OCI-LY3 (cell line): Measurements from ENCODE around the gene C10orf71.

ENCODE experiments used
- H2AFZ ChIP-seq: fragments of 200-600, 300-600 bp; shearing (Covaris generic); 2 replicates; pipeline ENCODE4 v1.6.0; 2014; ENCODE audit warnings: antibody characterized with exemption, low read depth, low read length
- H3K27ac ChIP-seq: fragments of 200-600, 300-600 bp; sonication (generic); 2 replicates; pipeline ENCODE4 v1.5.1; 2014; ENCODE audit warnings: mild to moderate bottlenecking, low read length, moderate library complexity, mixed read lengths
- H3K27me3 ChIP-seq: fragments of 200-600, 300-600 bp; sonication (generic); 2 replicates; pipeline ENCODE4 v1.6.1; 2014; ENCODE audit warnings: low read depth, low read length, mixed read lengths
- H3K36me3 ChIP-seq: fragments of 200-600, 300-600 bp; sonication (generic); replicated peaks from 2 replicates; pipeline ENCODE3; 2014; ENCODE audit warnings: low read depth, low read length, mixed read lengths
- H3K4me1 ChIP-seq: fragments of 300-600, 200-600 bp; sonication (generic); 2 replicates; pipeline ENCODE4 v1.6.1; 2014; ENCODE audit warnings: low read length, mixed read lengths
- H3K4me2 ChIP-seq: fragments of 200-600, 300-600 bp; sonication (generic); 2 replicates; pipeline ENCODE4 v1.6.1; 2014; ENCODE audit warnings: low read length, mixed read lengths
- H3K4me3 ChIP-seq: fragments of 300-600, 200-600 bp; sonication (generic); 2 replicates; pipeline ENCODE4 v1.5.1; 2014; ENCODE audit warnings: antibody characterized with exemption, mild to moderate bottlenecking, low read length, moderate library complexity
- H3K79me2 ChIP-seq: fragments of 300-600, 200-600 bp; shearing (Covaris generic); 2 replicates; pipeline ENCODE4 v1.6.1; 2014; ENCODE audit warnings: mild to moderate bottlenecking, low read length, mixed read lengths
- H3K9ac ChIP-seq: fragments of 300-600, 200-600 bp; shearing (Covaris generic); 2 replicates; pipeline ENCODE4 v1.6.0; 2014; ENCODE audit warnings: mild to moderate bottlenecking, low read length, moderate library complexity
- H3K9me3 ChIP-seq: fragments of 200-600, 300-600 bp; shearing (Covaris generic); 2 replicates; pipeline ENCODE4 v1.6.1; 2014; ENCODE audit warnings: low read length, mixed read lengths; ENCODE audit not compliant: insufficient read depth
- H4K20me1 ChIP-seq: fragments of 200-600, 300-600 bp; sonication (generic); 2 replicates; pipeline ENCODE4 v1.6.1; 2016; ENCODE audit warnings: low read length, mixed read lengths; ENCODE audit not compliant: insufficient read depth
- EZH2phosphoT487 ChIP-seq: fragments of 200-600 bp; shearing (Covaris generic); IDR thresholded peaks from 2 replicates; pipeline ENCODE4 v1.6.1; 2018; ENCODE audit warnings: antibody characterized with exemption, mixed run types, low read depth
- TF ChIP-seq, protein P1 (sequence below): fragments of 200-600, 300-600 bp; sonication (generic); IDR thresholded peaks from 2 replicates; pipeline ENCODE4 v1.5.1; 2014; ENCODE audit warnings: antibody characterized with exemption, low read length, low read depth

The C10orf71 gene

DNA sequence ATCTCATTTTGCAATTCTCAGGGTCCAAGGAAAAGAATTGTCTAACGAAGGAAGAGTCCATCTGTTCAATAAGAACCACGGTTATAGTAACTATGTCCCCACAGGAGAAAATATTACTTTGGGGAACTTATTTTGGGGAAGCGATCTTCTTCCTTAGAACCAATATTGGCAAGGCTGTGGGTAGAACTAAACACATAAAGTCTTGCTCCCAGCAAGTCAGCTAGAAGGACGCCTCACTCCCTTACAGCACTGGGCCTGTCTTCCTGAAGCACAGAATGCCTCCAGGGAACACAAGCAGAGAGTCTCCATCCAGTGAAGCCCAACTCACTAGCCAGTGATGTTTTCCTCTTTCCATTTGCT, 30.2 kb downstream of the C10orf71 start:
- no peaks in the 10 kb centered on the region for H4K20me1 ChIP-seq

DNA sequence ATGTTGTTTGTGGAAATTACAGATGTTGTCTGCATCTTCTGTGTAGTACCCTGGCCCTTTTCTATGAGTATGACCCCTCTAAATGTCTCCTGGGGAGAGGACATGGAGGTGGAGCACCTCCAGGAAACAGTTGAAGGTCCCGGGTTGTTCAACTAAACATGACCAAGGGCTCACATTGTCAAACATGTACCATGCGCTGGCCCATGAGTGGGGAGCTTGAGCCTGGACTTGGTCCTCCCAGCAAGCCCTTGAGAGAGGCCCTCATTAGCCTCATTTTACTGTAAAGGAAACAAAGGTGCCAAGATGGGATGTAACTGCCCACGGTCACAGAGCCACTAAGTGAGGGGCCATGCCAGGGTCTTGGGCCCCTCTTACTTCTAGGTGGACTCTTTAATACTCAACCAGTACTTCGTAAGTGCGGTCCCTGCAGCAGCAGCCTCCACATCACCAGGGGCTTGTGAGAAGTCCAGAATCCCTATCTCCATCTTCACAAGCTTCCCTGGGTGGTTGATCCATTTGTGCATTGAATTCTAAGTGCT, 31.2 kb downstream of the C10orf71 start:
- H4K20me1 ChIP-seq: no peaks in the 10 kb centered on the region
- no peak overlapping the region for H2AFZ ChIP-seq
- H3K4me3 ChIP-seq: no peak overlapping the region
- H3K27me3 ChIP-seq: 0 out of 2 replicates have a peak, but pooled peaks cover 4% of the 10 kb centered on the region
- no peak overlapping the region for H3K27ac ChIP-seq
- H3K9ac ChIP-seq: no peak overlapping the region
- no peak overlapping the region for H3K4me2 ChIP-seq
- no peaks in the 10 kb centered on the region for H3K36me3 ChIP-seq
- TF ChIP-seq, protein P1, sequence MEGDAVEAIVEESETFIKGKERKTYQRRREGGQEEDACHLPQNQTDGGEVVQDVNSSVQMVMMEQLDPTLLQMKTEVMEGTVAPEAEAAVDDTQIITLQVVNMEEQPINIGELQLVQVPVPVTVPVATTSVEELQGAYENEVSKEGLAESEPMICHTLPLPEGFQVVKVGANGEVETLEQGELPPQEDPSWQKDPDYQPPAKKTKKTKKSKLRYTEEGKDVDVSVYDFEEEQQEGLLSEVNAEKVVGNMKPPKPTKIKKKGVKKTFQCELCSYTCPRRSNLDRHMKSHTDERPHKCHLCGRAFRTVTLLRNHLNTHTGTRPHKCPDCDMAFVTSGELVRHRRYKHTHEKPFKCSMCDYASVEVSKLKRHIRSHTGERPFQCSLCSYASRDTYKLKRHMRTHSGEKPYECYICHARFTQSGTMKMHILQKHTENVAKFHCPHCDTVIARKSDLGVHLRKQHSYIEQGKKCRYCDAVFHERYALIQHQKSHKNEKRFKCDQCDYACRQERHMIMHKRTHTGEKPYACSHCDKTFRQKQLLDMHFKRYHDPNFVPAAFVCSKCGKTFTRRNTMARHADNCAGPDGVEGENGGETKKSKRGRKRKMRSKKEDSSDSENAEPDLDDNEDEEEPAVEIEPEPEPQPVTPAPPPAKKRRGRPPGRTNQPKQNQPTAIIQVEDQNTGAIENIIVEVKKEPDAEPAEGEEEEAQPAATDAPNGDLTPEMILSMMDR: no peak
- no peaks in the 10 kb centered on the region for H3K4me1 ChIP-seq
- H3K9me3 ChIP-seq: no peaks in the 10 kb centered on the region
- H3K79me2 ChIP-seq: no peaks in the 10 kb centered on the region

More for the DNA sequence above, 30.2 kb downstream of the C10orf71 start:
- Histone ChIP-seq H3K79me2 (no peaks in the 10 kb centered on the region), H3K9ac (no peak overlapping the region), H3K4me3 (no peak overlapping the region), H2AFZ (no peak overlapping the region), H3K27ac (no peak overlapping the region), H3K4me1 (no peaks in the 10 kb centered on the region), H3K4me2 (no peak overlapping the region), H3K36me3 (no peaks in the 10 kb centered on the region), H3K9me3 (no peaks in the 10 kb centered on the region), H3K27me3 (peaks cover 4% of the 10 kb centered on the region; the same call in 1 of the 2 replicates)
- TF ChIP-seq EZH2phosphoT487: no peak
- TF ChIP-seq, protein P1: no peak

DNA sequence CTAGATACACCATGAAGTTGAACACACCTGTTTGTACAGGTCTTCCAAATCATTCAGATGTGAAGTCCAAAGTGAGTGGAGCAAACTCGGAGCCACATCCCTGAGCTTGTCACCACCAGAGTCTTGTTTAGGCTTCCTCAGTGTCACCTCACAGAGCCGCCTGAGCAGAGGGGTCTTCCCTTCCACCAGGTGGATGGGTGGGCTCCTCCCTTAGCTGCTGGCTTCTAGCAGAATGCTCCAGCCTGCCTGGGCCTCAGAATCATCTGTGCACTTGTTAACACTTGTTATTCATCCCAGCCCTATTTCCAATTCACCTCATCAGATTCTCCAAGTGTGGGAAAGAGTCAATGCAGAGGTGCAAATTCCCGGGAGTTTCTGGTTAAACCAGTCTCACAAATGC, 32.5 kb downstream of the C10orf71 start:
- Histone ChIP-seq H4K20me1 (no peaks in the 10 kb centered on the region), H3K79me2 (no peaks in the 10 kb centered on the region)

DNA sequence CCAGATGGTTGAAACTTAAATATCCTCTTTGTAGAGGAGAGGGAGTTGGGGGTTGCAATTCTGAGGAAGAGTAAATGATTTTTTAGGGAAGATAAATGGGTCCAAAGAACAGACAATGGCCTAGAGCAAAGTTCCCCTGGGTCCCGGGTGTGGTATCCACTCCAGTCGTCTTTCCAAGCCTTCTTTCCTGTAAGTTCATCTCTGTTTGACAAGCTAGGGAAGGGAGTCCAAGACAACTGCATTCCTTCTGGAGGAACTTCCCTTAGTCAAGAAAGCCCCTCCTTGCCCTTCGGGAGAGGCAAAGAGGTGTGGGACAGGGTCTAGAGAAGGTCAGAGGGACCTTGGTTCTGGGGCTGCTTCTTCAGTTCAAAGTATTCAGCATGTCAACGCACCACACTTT, 33.4 kb downstream of the C10orf71 start:
- no peak overlapping the region for H2AFZ ChIP-seq
- H3K4me2 ChIP-seq: no peak overlapping the region
- H3K4me1 ChIP-seq: no peaks in the 10 kb centered on the region
- H3K79me2 ChIP-seq: no peaks in the 10 kb centered on the region
- H3K36me3 ChIP-seq: no peaks in the 10 kb centered on the region
- H4K20me1 ChIP-seq: no peaks in the 10 kb centered on the region
- TF ChIP-seq EZH2phosphoT487: no peak
- TF ChIP-seq, protein P1: no peak
- no peak overlapping the region for H3K4me3 ChIP-seq
- no peak overlapping the region for H3K27ac ChIP-seq
- no peak overlapping the region for H3K9ac ChIP-seq
- 0 out of 2 replicates have a peak, but pooled peaks cover 4% of the 10 kb centered on the region for H3K27me3 ChIP-seq
- no peaks in the 10 kb centered on the region for H3K9me3 ChIP-seq

More for the DNA sequence above, 32.5 kb downstream of the C10orf71 start:
- Histone ChIP-seq H3K36me3 (no peaks in the 10 kb centered on the region), H3K4me1 (no peaks in the 10 kb centered on the region), H2AFZ (no peak overlapping the region), H3K9ac (no peak overlapping the region), H3K9me3 (no peaks in the 10 kb centered on the region), H3K4me2 (no peak overlapping the region), H3K27ac (no peak overlapping the region), H3K4me3 (no peak overlapping the region), H3K27me3 (0 out of 2 replicates have a peak, but pooled peaks cover 4% of the 10 kb centered on the region)
- TF ChIP-seq, protein P1: no peak
- no peak for TF ChIP-seq EZH2phosphoT487
